ENCODE results near the gene UTP14C. TPM values are rescaled to one million over a fixed set of nuclear protein-coding genes. Genes with fewer than 3 reads are reported as not detected.

The UTP14C gene
- total and polyA plus RNA-seq, 12 donors = 1.4 to 21.4 (median 14.1) TPM

DNA sequence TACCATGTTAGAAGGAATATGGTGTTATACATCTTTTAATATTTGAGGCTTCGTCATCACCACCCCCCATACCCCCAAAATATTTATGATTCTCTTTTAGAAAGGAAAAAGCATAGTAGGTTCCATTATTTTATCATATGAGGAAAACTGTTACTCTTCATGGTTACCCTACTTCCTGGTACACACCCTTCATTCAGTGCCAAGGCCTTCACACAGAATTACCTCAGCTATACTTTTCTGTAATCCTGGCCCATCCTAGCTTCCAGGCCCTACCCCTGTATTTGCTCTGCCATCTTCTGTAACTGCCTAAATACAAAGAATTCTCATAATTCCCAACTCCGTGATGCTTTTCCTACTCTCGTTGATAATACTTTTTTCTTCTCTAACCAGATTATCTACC is 4.3 kb upstream of the UTP14C start:
- Histone ChIP-seq H3K27ac (no peak overlapping the region), H3K36me3 (replicated peaks in 1 of 2) (peaks cover 0 to 6% of the 10 kb centered on the region in 2 donors), H3K27me3 (no peaks in the 10 kb centered on the region), H3K4me3 (no peak overlapping the region), H3K4me1 (replicated peaks in 1 of 2) (no peaks in the 10 kb centered on the region), H3K9me3 (replicated peaks in 1 of 3) (no peaks in the 10 kb centered on the region)
- no peak for TF ChIP-seq POLR2A (IDR thresholded peaks at IDR 0.05)
- TF ChIP-seq, protein P1, sequence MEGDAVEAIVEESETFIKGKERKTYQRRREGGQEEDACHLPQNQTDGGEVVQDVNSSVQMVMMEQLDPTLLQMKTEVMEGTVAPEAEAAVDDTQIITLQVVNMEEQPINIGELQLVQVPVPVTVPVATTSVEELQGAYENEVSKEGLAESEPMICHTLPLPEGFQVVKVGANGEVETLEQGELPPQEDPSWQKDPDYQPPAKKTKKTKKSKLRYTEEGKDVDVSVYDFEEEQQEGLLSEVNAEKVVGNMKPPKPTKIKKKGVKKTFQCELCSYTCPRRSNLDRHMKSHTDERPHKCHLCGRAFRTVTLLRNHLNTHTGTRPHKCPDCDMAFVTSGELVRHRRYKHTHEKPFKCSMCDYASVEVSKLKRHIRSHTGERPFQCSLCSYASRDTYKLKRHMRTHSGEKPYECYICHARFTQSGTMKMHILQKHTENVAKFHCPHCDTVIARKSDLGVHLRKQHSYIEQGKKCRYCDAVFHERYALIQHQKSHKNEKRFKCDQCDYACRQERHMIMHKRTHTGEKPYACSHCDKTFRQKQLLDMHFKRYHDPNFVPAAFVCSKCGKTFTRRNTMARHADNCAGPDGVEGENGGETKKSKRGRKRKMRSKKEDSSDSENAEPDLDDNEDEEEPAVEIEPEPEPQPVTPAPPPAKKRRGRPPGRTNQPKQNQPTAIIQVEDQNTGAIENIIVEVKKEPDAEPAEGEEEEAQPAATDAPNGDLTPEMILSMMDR (IDR thresholded peaks at IDR 0.05) = no peak
- 94 to 100% (median 95%) methylated on average over 3 of the region's 3 CpGs for WGBS, 4 donors
- no peak for DNase-seq
- intact Hi-C loops (cut with DNase I) = no loop called here

GRCh38 chr13:52022356-52022755 is 2.1 kb upstream of the UTP14C start:
- Histone ChIP-seq H3K4me3 (no peak overlapping the region), H3K27me3 (no peaks in the 10 kb centered on the region), H3K36me3 (replicated peaks in 1 of 2) (peaks cover 0 to 6% of the 10 kb centered on the region in 2 donors), H3K27ac (no peak overlapping the region), H3K9me3 (replicated peaks in 1 of 3) (no peaks in the 10 kb centered on the region), H3K4me1 (replicated peaks in 1 of 2) (no peaks in the 10 kb centered on the region)
- intact Hi-C loops (cut with DNase I) = no loop called here
- 96 to 100% (median 97%) methylated on average over 2 of the region's 2 CpGs for WGBS, 4 donors
- TF ChIP-seq, protein P1 (IDR thresholded peaks at IDR 0.05) = no peak
- no peak for TF ChIP-seq POLR2A (IDR thresholded peaks at IDR 0.05)
- no peak for DNase-seq

- Histone ChIP-seq H3K4me3 (no peak overlapping the region), H3K27ac (no peak overlapping the region), H3K36me3 (replicated peaks in 1 of 2) (no peaks in the 10 kb centered on the region), H3K27me3 (no peaks in the 10 kb centered on the region), H3K4me1 (replicated peaks in 1 of 2) (no peaks in the 10 kb centered on the region), H3K9me3 (replicated peaks in 1 of 3) (no peaks in the 10 kb centered on the region)
- TF ChIP-seq, protein P1 (IDR thresholded peaks at IDR 0.05) = no peak
- TF ChIP-seq POLR2A (IDR thresholded peaks at IDR 0.05) = no peak
- intact Hi-C loops (cut with DNase I) = no loop called here
- 97 to 98% (median 98%) methylated on average over 8 of the region's 8 CpGs for WGBS, 4 donors
- DNase-seq = no peak
These were observed 1.2 kb downstream of the UTP14C start for GRCh38 chr13:52025475-52026245.

GRCh38 chr13:52026246-52026626 is 1.7 kb downstream of the UTP14C start:
- Histone ChIP-seq H3K4me1 (replicated peaks in 1 of 2) (no peaks in the 10 kb centered on the region), H3K4me3 (no peak overlapping the region), H3K36me3 (replicated peaks in 1 of 2) (no peaks in the 10 kb centered on the region), H3K27me3 (no peaks in the 10 kb centered on the region), H3K27ac (no peak overlapping the region), H3K9me3 (replicated peaks in 1 of 3) (no peaks in the 10 kb centered on the region)
- intact Hi-C loops (cut with DNase I) = no loop called here
- WGBS, 4 donors = 95 to 99% (median 98%) methylated on average over 3 of the region's 3 CpGs
- no peak for DNase-seq
- TF ChIP-seq, protein P1 (IDR thresholded peaks at IDR 0.05) = no peak
- no peak for TF ChIP-seq POLR2A (IDR thresholded peaks at IDR 0.05)
